ENCODE results near the gene CCDC107. TPM values are rescaled to one million over a fixed set of nuclear protein-coding genes. Genes with fewer than 3 reads are reported as not detected.
A peak's percentile ranks its signal among the peaks of the same experiment; 100 is the strongest.

The CCDC107 gene
- total RNA-seq, 1 experiment from 2014 or later, result 12.0 TPM

DNA sequence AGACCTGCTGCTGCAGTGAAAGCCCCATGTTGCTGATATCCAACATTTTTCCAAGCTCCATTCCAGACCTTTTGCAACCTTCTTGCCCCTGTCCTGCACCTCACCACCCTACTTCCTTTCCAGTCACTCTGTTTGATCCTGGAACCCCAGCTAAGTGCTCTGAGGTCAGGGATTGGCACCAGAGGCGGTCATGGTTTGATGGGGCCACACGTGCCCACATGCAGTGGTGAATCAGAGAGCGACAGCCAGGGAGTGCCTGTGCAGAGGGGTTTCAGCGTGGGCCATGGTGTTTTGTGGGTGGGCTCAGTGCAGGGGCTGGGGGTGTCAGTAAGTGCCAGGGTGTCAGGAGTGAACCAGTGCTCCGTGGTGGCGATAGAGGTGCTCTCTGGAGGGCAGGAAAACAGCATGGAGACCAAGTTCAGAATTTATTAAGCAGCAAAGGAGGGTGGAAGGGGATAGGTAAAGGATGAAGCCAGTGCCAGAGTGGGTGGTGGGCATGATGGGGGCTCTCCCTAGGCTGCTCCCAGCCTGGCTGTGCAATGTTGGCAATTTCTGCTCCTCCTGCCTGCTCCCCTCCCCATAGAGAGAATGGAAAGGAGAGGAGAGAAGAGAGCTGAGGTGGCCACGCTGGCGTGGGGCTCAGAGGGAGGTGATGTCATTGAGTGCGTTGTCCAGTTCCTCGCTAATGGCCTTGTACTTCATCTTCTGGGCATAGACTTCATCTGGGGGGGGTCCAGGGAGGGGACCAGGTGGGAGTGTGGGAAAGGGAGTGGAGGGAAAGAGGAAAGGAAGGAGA, 24.6 kb downstream of the CCDC107 start:
- Histone ChIP-seq H4K8ac (replicated peaks; ENCODE audit: insufficient read length, low read depth, low read length) (no peak overlapping the region), H2BK120ac (ENCODE audit: low read depth, low read length, poor library complexity, severe bottlenecking) (no peak overlapping the region), H2AK5ac (ENCODE audit: insufficient read length, low read length) (no peak overlapping the region), H3K18ac (ENCODE audit: insufficient read length, low read depth, low read length) (no peak overlapping the region), H3K9ac (ENCODE audit: extremely low read depth, insufficient read length, low read length) (no peak overlapping the region), H3T11ph (ENCODE audit: low read length) (no peak overlapping the region), H3K4me2 (ENCODE audit: insufficient read depth, insufficient read length, low read length) (no peak overlapping the region), H2BK15ac (ENCODE audit: low read depth, low read length) (no peak overlapping the region), H3K27me3 (ENCODE audit: insufficient read depth, low read length) (no peaks in the 10 kb centered on the region), H4K5ac (ENCODE audit: insufficient read length, low read depth, low read length) (no peak overlapping the region), H4K20me1 (ENCODE audit: control insufficient read depth, insufficient read depth, insufficient read length) (no peaks in the 10 kb centered on the region), H3K9me3 (ENCODE audit: control insufficient read depth, low read depth, low read length) (no peaks in the 10 kb centered on the region), H2BK20ac (ENCODE audit: low read depth, low read length, poor library complexity, severe bottlenecking) (no peak overlapping the region), H3K79me1 (ENCODE audit: insufficient read depth, low read depth, low read length, poor library complexity, severe bottlenecking) (no peaks in the 10 kb centered on the region), H3K4me1 (ENCODE audit: insufficient read depth, low read length) (peaks cover 3% of the 10 kb centered on the region), H4K91ac (ENCODE audit: insufficient read length, low read depth, low read length) (no peak overlapping the region), H3K23me2 (ENCODE audit: insufficient read length, low read depth, low read length, poor library complexity, severe bottlenecking) (no peaks in the 10 kb centered on the region), H3K79me2 (ENCODE audit: insufficient read depth, low read length) (no peaks in the 10 kb centered on the region), H2BK5ac (ENCODE audit: insufficient read length, low read length) (no peak overlapping the region), H3K27ac (ENCODE audit: insufficient read length, low read depth, low read length) (no peak overlapping the region), H3K4ac (ENCODE audit: low read depth, low read length) (no peak overlapping the region), H3K23ac (ENCODE audit: insufficient read length, low read depth, low read length) (no peak overlapping the region), H2AFZ (ENCODE audit: low read length) (no peak overlapping the region), H2BK12ac (ENCODE audit: insufficient read length, low read depth, low read length) (no peak overlapping the region), H3K56ac (ENCODE audit: insufficient read length, low read depth, low read length) (no peak overlapping the region), H3K14ac (ENCODE audit: insufficient read depth, low read length) (no peak overlapping the region)
- Mint-ChIP-seq H3K27ac (peak overlapping the region in 1 of 3 experiments; percentile 35; a peak in 3 of 7 replicates), H3K36me3 (ENCODE audit: insufficient read depth in 1 of 3, low read depth in 3 of 3) (peaks cover 41 to 59% (median 58%) of the 10 kb centered on the region in 3 experiments; a peak in 6 of 7 replicates), H3K9me3 (no peaks in the 10 kb centered on the region), H3K4me3 (no peak overlapping the region; a peak in 1 of 5 replicates), H3K27me3 (ENCODE audit: low read depth) (peaks cover 1% of the 10 kb centered on the region; the same call in 1 of the 2 replicates), H3K4me1 (peaks cover 27 to 29% of the 10 kb centered on the region in 2 experiments)
- TF ChIP-seq, protein P1, sequence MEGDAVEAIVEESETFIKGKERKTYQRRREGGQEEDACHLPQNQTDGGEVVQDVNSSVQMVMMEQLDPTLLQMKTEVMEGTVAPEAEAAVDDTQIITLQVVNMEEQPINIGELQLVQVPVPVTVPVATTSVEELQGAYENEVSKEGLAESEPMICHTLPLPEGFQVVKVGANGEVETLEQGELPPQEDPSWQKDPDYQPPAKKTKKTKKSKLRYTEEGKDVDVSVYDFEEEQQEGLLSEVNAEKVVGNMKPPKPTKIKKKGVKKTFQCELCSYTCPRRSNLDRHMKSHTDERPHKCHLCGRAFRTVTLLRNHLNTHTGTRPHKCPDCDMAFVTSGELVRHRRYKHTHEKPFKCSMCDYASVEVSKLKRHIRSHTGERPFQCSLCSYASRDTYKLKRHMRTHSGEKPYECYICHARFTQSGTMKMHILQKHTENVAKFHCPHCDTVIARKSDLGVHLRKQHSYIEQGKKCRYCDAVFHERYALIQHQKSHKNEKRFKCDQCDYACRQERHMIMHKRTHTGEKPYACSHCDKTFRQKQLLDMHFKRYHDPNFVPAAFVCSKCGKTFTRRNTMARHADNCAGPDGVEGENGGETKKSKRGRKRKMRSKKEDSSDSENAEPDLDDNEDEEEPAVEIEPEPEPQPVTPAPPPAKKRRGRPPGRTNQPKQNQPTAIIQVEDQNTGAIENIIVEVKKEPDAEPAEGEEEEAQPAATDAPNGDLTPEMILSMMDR (conservative IDR thresholded peaks at IDR 0.05), result no peak
- WGBS (ENCODE audit: extremely low coverage, insufficient read length, low lambda C conversion rate), result no CpG with 5 or more reads among the region's 10 CpGs
- DNase-seq, result no peak

Data from H9 (cell line).